Measurements from ENCODE around the gene PRODH.
"Not testable (repeated sequence)": the region's sequence is repeated elsewhere in the genome, so short reads cannot be mapped to it uniquely, and the experiment has no call there.

Gene PRODH

DNA sequence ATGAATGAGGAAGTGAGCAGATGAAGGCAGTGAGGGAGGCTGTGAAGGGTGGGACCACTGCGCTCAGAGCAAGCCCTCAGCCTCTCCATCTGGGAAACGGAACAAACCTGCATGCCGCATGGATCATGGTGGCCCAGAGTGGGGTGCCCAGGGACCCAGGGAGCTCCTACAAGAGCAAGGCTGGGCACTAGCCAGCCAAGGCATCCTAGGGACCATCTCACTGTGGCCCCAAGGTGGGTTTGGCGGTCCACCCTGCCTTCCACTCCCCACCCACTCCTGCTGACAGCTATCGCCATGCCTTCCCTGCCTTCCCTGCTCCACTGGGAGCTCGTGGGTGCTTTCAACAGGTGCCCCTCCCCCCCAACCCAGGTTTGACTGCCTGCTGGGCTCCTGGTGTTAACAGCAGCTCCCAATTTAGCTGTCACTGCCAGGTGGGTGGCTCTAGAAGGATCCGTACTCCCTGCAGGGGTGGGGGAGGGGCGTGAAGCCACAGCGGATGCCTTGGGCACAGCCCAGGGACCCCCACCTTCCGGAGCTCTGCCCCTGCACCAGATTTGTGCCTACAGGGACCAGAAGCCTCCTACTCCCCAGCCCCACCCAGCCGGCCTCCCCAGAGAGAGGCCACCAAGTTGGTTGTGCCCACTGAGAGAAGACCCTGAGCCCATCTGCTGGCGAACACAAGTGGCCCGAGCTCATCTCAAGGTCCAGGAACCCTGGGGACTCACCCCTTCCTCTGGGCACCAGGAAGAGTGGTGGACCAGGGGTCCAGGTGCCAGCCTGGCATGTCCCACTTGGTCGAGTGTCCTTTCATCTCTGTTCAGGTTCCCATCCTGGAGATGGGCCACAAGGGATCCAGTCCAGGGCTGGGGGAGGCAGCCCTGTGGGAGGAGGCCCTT, 29.7 kb upstream of the PRODH start:
- H3K4me3 ChIP-seq (ENCODE audit: low read depth, low read length), result no peak overlapping the region
- TF ChIP-seq, protein P1, sequence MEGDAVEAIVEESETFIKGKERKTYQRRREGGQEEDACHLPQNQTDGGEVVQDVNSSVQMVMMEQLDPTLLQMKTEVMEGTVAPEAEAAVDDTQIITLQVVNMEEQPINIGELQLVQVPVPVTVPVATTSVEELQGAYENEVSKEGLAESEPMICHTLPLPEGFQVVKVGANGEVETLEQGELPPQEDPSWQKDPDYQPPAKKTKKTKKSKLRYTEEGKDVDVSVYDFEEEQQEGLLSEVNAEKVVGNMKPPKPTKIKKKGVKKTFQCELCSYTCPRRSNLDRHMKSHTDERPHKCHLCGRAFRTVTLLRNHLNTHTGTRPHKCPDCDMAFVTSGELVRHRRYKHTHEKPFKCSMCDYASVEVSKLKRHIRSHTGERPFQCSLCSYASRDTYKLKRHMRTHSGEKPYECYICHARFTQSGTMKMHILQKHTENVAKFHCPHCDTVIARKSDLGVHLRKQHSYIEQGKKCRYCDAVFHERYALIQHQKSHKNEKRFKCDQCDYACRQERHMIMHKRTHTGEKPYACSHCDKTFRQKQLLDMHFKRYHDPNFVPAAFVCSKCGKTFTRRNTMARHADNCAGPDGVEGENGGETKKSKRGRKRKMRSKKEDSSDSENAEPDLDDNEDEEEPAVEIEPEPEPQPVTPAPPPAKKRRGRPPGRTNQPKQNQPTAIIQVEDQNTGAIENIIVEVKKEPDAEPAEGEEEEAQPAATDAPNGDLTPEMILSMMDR (IDR thresholded peaks at IDR 0.05; ENCODE audit: borderline replicate concordance, insufficient read depth, low read depth, low read length), result no peak

DNA sequence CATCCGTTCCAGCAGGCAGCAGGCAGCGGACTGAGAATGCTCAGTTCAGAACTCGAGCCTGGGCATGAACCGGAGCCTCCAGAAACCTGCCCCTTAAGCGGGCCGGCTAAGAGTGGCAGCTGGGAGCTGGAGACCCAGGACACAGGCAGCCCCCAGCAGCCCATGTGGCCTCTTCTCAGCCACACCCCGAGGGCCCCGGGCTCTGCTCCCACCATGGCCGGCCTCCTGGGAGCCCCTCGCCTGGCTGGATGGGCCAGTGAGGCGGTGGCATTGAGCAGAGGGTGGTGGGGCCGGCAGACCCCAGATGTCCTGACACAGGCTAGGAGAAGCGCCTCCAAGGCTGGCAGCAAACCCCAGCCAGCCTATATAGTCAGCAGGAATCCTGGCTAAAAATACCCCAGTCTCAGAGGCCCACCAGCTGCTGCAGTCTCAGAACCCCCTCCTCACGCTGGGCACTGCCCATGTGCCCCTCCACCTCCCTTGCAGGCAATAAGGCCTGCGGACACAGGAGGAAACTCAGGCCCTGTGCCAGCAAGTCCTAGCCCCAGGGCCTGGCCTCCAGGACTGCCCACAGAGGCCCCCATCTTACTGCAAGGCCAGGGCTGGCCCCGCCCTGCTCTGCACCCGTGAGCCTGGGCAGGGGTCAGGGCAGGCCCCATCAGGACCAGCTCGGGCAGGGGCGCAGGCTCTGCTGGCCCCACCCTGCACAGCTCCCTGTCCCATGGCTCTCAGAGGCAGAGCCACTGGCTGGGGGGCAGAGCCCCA, 28.6 kb upstream of the PRODH start:
- not testable (repeated sequence) for H3K4me3 ChIP-seq (ENCODE audit: low read depth, low read length)

DNA sequence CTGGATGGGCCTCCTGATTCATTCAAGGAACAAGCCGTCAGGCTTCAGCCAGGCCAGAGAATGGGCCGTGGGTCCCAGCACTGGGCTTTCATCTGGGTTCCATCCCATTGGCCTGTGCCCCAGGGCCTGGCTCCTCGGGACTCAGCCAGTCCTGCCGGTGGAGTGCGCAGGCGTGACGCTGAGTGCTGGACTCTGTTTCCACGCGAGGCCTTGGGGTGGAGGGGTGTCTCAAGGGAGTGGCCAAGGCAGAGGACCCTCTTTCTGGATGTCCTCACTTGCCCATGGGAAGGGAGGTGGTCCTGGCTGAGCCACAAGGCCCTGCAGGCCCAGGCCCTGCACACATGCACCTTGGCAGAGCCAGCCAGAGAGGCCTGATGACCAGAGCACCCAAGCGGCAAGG, 28.0 kb upstream of the PRODH start:
- not testable (repeated sequence) for H3K4me3 ChIP-seq (ENCODE audit: low read depth, low read length)

DNA sequence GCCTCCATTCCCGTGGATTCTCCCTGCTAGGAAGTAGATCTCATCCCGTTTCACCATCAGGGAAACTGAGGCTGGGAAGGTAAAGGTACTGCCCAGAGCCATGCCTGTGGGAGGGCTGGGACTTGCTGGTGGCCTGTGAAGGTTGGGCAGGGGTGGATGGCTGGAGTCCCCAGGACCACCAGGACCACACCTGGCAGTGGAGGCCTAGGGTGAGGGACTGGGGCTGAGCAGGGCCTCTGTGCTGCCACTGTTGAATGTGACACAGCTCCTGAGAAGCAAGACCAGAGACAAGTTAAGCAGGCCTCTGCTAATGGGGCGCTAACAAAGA, 26.2 kb upstream of the PRODH start:
- TF ChIP-seq, protein P1 (IDR thresholded peaks at IDR 0.05; ENCODE audit: borderline replicate concordance, insufficient read depth, low read depth, low read length), result no peak
- H3K4me3 ChIP-seq (ENCODE audit: low read depth, low read length), result no peak overlapping the region

DNA sequence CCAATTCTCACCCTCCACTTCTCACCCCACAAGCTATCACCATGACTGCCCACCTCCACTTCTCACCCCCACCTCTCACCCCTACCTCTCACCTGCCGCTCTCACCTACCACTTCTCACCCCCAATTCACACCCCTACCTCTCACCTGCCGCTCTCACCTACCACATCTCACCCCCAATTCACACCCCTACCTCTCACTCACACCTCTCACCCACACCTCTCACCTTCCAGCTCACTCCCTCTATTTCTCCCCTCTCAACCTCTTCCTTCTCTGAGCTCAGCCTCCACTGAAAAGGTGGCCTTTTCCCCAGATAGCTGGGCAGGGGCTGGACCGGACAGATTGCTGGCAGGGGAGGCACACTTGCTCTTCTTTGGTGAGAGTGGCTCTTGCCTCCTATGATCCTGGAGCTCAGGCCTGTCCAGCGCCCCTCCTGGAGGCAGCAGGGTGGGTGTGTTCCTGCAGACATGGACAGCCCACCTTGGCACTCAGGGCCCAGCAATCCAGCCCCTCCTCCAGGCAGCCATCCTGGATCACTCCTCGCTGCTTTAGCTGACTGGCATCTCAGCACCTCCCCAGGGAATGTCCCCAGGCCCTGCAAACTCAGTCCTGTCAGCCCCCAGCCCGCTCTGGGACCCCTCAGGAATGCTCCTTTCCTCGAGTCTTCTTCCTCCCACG, 25.7 kb upstream of the PRODH start:
- not testable (repeated sequence) for H3K4me3 ChIP-seq (ENCODE audit: low read depth, low read length)

DNA sequence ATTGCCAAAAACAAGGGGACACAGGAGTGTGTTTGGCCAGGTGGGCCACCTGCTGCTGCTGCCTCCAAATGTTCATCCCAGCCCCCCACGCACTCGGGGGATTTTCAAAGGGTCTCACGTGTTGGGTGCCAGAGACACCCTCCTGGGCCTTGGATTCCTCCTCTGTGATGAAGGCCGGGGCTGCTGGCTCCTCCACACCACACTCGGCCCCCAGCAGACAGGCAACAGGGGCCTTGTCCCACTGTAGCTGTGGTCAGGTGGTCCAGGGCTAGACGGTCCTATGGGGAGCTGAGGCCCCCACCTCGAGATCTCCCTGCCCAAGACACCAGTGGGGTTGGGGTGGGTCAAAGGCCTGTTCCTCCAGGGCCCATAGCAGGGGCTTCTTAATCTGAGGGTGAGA, 25.1 kb upstream of the PRODH start:
- H3K4me3 ChIP-seq (ENCODE audit: low read depth, low read length), result not testable (repeated sequence)

DNA sequence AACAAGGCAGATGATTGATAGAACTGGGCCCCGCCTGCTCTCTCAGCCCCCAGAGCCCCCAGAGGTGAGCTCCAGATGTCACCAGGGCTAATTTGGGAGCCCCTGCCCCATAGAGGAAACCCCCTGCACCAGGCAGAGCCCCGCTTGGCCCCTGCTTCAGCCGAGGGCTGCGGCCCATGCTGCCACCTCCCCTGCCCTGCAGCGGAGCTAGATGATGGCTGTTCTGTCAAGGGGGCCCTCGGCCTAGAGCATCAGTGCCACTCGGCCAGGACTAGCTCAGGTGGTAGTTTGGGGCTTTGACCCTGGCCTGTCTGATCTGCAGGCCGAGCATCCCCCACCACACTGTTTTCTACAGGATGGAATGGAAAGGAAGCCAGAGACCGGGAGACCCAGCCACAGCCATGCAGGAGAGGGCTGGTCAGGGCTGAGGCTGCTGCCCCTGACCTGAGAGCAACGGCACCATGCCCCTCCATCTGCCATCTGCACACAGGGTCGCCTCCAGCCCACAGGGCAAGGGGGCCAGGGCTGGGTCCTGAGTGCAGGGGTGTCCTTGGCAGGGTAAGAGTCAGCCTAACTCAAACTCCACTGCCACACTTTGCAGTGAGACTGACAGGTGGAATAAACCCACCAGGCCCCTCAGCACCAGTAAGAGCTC, 24.2 kb upstream of the PRODH start:
- H3K4me3 ChIP-seq (ENCODE audit: low read depth, low read length), result not testable (repeated sequence)

DNA sequence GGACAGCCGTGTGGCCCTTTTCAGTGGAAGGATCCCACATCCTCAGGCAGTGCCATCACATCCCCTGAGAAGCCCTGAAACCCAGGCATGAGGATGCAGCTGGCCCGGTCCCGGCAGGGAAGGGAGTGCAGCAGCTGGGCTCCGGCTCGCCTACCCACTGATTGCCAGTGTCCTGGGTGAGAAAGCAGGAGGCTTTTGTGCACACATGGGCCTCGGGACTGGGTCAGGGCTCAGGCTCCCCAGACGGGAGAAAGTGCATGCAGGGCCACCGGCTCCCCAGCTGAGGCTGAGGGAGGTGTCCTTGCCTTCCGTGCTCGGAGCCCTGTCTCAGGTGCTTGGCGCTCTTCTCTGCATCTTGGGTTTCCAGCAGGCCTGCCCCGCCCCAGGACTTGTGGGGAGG, 23.6 kb upstream of the PRODH start:
- not testable (repeated sequence) for H3K4me3 ChIP-seq (ENCODE audit: low read depth, low read length)

DNA sequence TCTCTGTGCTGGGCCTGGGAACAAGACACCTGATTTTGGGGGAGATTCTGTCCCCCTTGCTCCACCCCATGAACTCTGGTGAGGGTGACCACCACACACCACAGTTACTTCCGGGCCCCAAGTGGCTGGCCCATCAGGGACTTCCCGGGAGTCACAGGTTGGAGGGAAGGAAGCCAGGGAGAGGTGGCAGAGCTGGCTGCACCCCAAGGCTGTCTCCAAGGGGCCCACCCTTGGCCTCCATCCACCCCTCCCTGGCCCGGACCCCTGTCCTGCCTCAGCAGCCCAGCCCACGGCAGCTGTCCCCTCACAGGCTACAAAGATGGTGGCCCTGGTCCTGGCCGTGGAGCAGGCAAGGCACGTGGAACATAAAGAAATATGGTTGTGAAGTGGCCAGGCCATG, 23.2 kb upstream of the PRODH start:
- not testable (repeated sequence) for H3K4me3 ChIP-seq (ENCODE audit: low read depth, low read length)

DNA sequence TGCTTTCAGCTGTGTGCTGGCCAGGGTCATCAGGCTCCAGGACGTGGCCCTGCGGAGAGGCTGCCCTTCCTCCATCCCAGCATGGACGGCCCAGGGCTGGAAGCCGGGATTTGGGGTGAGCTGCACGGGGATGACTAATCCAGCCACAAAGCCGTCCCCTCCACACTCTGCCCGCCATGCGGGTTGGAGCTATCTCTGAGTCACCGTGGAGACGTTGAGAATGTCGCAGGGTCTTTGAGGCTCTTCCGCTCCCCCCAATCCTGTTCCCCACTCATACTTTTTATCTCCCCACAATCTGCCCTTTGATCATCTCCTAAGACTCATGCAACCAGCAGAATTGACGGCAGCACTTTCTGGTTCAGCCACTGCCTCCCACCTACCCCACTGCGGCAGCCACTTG, 22.6 kb upstream of the PRODH start:
- not testable (repeated sequence) for H3K4me3 ChIP-seq (ENCODE audit: low read depth, low read length)

DNA sequence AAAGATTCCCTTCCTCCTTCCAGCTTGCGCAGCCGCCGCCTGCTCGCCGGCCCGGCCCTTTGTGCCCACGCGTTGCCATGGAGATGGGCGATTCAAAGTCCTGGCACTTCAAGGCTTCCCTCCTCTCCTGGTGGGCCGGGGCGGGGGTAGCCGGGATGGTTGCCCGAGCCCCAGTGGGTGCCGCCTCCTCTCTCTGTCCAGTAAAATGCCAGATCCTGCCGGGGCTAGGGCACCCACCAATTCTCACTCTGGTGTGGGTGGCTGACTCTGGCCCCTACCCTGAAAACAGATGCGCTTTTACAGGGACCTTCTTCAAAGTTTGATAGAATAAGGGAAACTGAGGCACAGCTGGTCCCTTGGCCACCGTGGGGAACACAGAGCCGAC, 22.2 kb upstream of the PRODH start:
- H3K4me3 ChIP-seq (ENCODE audit: low read depth, low read length), result not testable (repeated sequence)

DNA sequence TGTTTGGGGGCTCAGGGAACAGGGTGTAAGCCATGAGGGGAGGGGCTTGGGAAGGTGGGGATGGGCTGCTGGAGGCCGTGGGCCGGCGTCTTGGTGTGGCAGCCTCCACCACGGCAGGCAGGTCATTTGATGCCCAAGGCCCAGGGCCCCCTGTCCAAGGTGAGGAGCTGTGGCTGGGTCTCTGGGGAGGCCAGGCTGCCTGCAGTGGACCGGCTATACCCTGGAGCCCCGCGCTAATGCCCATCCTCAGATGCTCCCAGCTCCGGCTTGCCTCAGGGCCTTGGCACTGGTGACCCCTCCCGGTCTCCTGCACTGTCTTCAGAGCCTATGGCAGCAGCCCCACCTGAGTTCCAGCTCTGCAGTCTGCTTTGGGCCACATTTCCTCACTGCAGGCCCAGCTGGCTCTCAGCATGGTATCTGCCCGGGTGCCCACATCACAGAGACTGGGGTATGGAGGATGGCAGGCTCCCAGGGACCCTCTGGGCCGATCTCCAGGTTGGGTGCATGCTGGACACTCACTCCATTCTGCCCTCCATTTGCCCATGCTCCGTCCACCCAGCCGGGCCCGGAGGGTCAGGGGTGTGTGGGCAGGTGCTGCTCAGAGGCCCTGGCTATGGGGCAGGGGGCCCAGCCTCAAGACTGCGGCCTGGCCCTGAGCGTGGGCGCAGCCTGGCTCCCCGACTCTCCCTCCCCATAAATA, 21.7 kb upstream of the PRODH start:
- not testable (repeated sequence) for H3K4me3 ChIP-seq (ENCODE audit: low read depth, low read length)

DNA sequence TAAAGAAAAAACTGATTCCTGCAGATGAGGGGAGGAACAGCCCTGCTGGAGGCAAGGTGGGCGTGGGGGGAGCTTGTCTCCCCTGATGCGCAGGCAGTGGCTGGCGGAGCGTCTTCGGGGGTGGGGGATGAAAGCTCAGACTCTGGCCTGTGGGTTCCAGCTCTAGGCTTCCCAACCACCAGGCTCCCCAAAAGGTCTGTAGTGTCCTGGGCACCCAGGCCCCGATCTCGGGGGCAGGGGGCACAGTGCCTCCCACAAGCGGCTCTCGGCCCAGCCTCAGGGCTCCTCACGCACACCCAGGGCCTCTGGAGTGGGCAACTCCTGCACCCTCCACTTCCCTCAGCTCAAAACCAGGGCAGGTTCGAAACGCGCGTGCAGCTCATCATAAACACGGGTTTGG, 20.9 kb upstream of the PRODH start:
- not testable (repeated sequence) for H3K4me3 ChIP-seq (ENCODE audit: low read depth, low read length)

DNA sequence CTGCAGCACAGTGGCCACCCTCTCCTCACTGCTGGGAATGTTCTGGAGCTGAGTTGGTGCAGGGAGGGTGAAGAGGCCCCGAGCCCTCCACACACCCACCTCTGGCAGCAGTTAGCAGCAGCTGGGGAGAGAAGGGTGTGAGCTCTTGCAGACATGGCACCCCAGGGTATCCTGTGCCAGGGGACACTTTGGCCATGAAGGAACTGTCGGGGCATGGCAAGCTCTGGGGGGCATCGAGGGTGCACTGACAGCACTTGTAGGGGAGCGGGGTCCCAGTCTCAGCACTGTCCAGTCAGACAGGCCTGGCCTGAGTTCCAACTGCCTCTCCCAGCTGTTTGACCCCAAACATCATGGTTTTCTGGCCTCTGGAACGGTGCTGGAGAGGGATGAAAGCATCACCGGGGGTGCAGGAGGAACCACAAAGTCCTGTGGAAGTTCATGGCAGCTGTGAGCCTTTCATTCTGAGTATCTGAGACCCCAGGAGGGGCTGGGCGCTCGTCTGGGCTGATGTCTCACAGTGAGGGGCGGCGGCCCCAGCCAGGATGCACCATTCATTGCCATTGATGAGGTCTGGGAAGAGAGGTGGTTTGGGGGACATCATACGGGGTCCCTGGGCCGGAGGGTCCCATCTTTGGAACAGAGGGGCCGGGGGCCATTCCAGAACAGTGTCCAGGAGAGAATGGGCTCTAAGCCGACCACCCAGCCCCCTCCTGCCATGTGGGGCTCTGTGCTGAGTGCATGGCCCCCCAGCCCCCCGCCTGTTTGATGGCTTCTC, 20.2 kb upstream of the PRODH start:
- H3K4me3 ChIP-seq (ENCODE audit: low read depth, low read length), result not testable (repeated sequence)

Data from GM12875 (cell line).